DOHH2 (cell line): Measurements from ENCODE around the gene PCBP2.
"Not testable (repeated sequence)": the region's sequence is repeated elsewhere in the genome, so short reads cannot be mapped to it uniquely, and the experiment has no call there.

Experiments used
- H3F3A ChIP-seq: fragments of 200-600 bp; sonication (generic), shearing (Covaris generic); 2 replicates; pipeline ENCODE4 v1.6.0; 2016; ENCODE audit warnings: antibody characterized with exemption, mild to moderate bottlenecking; ENCODE audit not compliant: control insufficient read depth, insufficient read depth
- H3K27ac ChIP-seq: fragments of 200-600 bp; sonication (generic); 2 replicates; pipeline ENCODE4 v1.5.1; 2014; ENCODE audit warnings: low read depth, mild to moderate bottlenecking, low read length, moderate library complexity
- H3K27me3 ChIP-seq: fragments of 200-600 bp; sonication (generic); 2 replicates; pipeline ENCODE4 v1.6.1; 2014; ENCODE audit warnings: mild to moderate bottlenecking, low read length, mixed read lengths; ENCODE audit not compliant: control insufficient read depth
- H3K36me3 ChIP-seq: fragments of 200-600 bp; sonication (generic); 2 replicates; pipeline ENCODE4 v1.6.1; 2014; ENCODE audit warnings: mild to moderate bottlenecking, low read length, moderate library complexity, mixed read lengths; ENCODE audit not compliant: control insufficient read depth
- H3K4me1 ChIP-seq: fragments of 200-600 bp; sonication (generic); 2 replicates; pipeline ENCODE4 v1.6.1; 2014; ENCODE audit warnings: mild to moderate bottlenecking, low read length, mixed read lengths; ENCODE audit not compliant: control insufficient read depth
- H3K4me2 ChIP-seq: fragments of 200-600 bp; sonication (generic); 2 replicates; pipeline ENCODE4 v1.6.0; 2014; ENCODE audit warnings: mild to moderate bottlenecking, low read length, moderate library complexity
- H3K4me3 ChIP-seq: fragments of 200-600 bp; sonication (generic); 2 replicates; pipeline ENCODE4 v1.5.1; 2014; ENCODE audit warnings: mild to moderate bottlenecking, low read length, mixed read lengths
- H3K79me2 ChIP-seq: fragments of 200-600 bp; sonication (generic); 2 replicates; pipeline ENCODE4 v1.6.1; 2014; ENCODE audit warnings: mild to moderate bottlenecking, low read length, mixed read lengths; ENCODE audit not compliant: control insufficient read depth
- H3K9me2 ChIP-seq: fragments of 200-600 bp; sonication (generic); replicated peaks from 2 replicates; pipeline ENCODE4 v1.6.1; 2014; ENCODE audit warnings: mild to moderate bottlenecking, low read length, mixed read lengths; ENCODE audit not compliant: control insufficient read depth
- H3K9me3 ChIP-seq: fragments of 200-600 bp; sonication (generic); 2 replicates; pipeline ENCODE4 v1.6.1; 2014; ENCODE audit warnings: antibody characterized with exemption, low read length, mixed read lengths; ENCODE audit not compliant: control insufficient read depth, insufficient read depth
- H4K20me1 ChIP-seq: fragments of 200-600 bp; sonication (generic); 2 replicates; pipeline ENCODE4 v1.6.0; 2014; ENCODE audit warnings: low read depth, mild to moderate bottlenecking, antibody characterized with exemption, low read length, moderate library complexity; ENCODE audit not compliant: control insufficient read depth, insufficient read depth
- EZH2phosphoT487 ChIP-seq: fragments of 200-600 bp; sonication (generic); IDR thresholded peaks from 2 replicates; pipeline ENCODE4 v1.6.1; 2017; ENCODE audit warnings: borderline replicate concordance, mild to moderate bottlenecking, antibody characterized with exemption, low read length, moderate library complexity, mixed read lengths
- TF ChIP-seq, protein P1 (sequence below): fragments of 200-600 bp; sonication (generic); IDR thresholded peaks from one replicate; pipeline ENCODE4 v1.5.1; 2014; ENCODE audit warnings: antibody characterized with exemption, mild to moderate bottlenecking, low read depth, low read length; ENCODE audit not compliant: poor library complexity, severe bottlenecking

PCBP2 gene

DNA sequence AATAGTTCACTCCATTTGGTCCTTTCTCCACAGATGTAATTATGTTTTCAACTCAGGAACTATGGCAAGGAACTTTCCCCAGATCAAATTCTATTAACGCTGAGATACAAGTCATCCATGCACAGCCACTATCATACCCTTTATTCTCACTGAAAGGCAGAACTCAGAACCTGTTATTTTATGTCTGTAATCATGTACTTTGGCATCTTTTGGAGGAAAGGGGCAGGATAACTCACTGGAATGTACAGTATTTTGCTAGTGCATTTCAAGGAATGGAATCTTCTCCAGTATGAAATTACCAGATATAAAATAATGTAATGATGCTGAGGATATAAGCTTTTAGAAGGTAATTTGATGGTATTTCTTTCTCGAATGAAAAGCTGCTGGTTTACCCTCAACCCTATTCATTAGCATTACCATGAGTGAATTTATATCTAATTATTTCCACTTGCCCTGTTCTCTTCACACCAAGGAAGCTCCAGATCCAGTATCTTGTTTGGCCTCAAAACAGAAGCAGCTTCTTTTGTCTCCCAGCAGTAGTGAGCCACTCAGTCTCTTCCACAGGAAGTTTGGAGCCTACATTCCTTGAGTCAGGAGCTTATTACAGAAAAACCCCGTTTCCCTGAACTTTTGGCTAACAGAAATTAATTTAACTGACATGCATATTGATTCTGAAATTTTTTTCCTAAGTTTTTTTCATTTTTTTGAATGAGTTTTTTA, 38.3 kb upstream of the PCBP2 start:
- no peak overlapping the region for H3K4me3 ChIP-seq
- H3K27ac ChIP-seq, result no peak overlapping the region
- H4K20me1 ChIP-seq, result no peaks in the 10 kb centered on the region
- no peaks in the 10 kb centered on the region for H3K9me3 ChIP-seq
- H3F3A ChIP-seq, result peaks cover 12% of the 10 kb centered on the region
- no peak for TF ChIP-seq EZH2phosphoT487
- TF ChIP-seq, protein P1, sequence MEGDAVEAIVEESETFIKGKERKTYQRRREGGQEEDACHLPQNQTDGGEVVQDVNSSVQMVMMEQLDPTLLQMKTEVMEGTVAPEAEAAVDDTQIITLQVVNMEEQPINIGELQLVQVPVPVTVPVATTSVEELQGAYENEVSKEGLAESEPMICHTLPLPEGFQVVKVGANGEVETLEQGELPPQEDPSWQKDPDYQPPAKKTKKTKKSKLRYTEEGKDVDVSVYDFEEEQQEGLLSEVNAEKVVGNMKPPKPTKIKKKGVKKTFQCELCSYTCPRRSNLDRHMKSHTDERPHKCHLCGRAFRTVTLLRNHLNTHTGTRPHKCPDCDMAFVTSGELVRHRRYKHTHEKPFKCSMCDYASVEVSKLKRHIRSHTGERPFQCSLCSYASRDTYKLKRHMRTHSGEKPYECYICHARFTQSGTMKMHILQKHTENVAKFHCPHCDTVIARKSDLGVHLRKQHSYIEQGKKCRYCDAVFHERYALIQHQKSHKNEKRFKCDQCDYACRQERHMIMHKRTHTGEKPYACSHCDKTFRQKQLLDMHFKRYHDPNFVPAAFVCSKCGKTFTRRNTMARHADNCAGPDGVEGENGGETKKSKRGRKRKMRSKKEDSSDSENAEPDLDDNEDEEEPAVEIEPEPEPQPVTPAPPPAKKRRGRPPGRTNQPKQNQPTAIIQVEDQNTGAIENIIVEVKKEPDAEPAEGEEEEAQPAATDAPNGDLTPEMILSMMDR, result no peak
- no peaks in the 10 kb centered on the region for H3K79me2 ChIP-seq
- no peaks in the 10 kb centered on the region for H3K9me2 ChIP-seq
- peaks cover 61% of the 10 kb centered on the region for H3K4me1 ChIP-seq
- no peaks in the 10 kb centered on the region for H3K27me3 ChIP-seq
- peaks cover 36% of the 10 kb centered on the region for H3K36me3 ChIP-seq
- no peak overlapping the region for H3K4me2 ChIP-seq

DNA sequence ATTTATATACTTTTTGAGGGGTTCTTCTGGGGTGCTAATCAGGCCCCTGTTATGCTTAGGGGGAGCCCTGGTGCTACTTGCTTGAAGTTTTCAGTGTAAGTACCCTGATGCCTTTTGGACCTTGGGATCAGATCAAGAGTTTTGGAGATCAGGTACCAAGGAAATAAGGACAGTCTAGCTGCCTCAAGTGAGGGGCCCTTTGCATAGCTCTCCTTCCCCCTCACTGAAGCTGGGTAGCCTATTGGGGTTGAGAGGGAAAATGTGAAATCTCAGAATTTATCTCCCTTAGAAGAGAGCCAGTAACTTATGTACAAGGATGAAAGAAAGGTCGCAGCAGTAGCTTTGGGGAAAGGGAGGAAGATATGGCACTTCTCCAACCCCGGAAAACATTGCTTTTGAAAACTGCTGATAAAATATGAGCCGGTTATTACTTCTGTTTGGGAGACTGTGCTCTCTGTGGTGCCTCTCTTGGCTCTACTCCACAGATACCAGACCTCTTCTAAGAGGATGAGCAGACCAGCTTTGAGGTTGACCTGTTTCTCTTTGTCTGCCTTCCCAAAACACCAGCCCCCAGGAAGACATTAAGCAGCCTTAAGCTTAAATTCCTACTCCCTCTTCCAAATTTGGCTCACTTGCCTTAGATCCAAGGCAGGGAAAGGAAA, 37.0 kb upstream of the PCBP2 start:
- Histone ChIP-seq H3F3A (peaks cover 12% of the 10 kb centered on the region), H3K27me3 (no peaks in the 10 kb centered on the region), H3K9me2 (no peaks in the 10 kb centered on the region), H3K4me2 (no peak overlapping the region), H3K4me3 (no peak overlapping the region), H3K27ac (no peak overlapping the region), H3K9me3 (no peaks in the 10 kb centered on the region), H4K20me1 (no peaks in the 10 kb centered on the region), H3K36me3 (peaks cover 27% of the 10 kb centered on the region), H3K79me2 (no peaks in the 10 kb centered on the region), H3K4me1 (peaks cover 68% of the 10 kb centered on the region)
- no peak for TF ChIP-seq EZH2phosphoT487
- TF ChIP-seq, protein P1, result no peak

DNA sequence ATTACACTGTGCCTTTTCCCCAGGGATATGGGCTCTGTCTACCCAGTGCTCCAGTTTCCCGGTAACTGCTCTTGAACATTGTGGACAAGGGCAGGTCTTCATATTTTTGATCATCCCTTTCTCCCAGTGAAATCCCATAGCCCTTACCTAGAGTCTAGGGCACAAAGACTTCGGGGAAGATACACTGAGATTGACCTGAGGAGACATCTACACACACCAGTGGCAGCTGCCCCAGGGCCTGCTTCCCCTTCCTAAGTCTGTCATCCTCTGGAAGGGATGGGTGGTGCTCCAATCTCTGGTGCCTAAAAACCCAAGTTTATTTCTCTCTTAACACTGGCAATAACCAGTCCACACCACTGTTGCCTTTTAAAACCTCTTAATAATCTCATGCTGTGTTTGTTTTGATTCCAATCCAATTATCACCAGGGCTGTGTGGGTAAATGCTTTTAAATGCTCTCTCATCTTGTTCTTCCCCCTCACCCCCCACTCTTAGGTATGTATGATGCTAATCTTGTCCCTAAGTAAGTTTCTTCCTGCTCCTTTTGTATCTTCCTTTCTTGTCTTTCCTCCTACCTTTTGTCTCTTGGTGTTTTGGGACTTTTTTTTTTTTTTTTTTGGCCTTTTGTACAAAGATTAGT, 36.0 kb upstream of the PCBP2 start:
- H3K9me3 ChIP-seq, H4K20me1 ChIP-seq, H3K79me2 ChIP-seq, H3K27me3 ChIP-seq, H3K27ac ChIP-seq, H3K4me3 ChIP-seq, H3K4me2 ChIP-seq, H3K9me2 ChIP-seq: not testable (repeated sequence)
- Histone ChIP-seq H3F3A (peaks cover 12% of the 10 kb centered on the region), H3K4me1 (peaks cover 72% of the 10 kb centered on the region), H3K36me3 (peaks cover 23% of the 10 kb centered on the region)

DNA sequence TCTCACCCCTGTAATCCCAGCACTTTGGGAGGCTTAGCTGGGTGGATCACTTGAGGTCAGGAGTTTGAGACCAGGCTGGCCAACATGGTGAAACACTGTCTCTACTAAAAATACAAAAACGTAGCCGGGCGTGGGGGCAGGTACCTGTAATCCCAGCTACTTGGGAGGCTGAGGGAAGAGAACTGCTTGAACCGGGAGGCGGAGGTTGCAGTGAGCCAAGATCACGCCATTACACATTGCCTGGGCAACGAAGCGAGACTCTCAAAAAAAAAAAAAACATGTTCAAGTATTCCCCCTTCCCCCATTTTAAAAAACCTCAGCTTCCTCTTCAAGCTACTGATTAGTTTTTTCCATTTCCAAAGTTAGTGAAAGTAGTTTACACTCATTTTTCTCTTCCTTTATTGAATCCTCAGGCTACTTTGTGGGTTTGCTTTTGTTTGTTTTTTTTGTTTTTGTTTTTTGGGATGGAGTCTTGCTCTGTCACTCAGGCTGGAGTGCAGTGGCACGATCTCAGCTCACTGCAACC, 34.5 kb upstream of the PCBP2 start:
- Histone ChIP-seq H3K4me3 (peak overlapping the region; percentile 54), H3F3A (peaks cover 12% of the 10 kb centered on the region), H3K36me3 (peaks cover 11% of the 10 kb centered on the region), H3K27ac (peak overlapping the region; percentile 65), H3K4me2 (peak overlapping the region; percentile 56), H3K4me1 (peaks cover 73% of the 10 kb centered on the region)
- not testable (repeated sequence) for H4K20me1 ChIP-seq, H3K9me2 ChIP-seq, H3K9me3 ChIP-seq, H3K27me3 ChIP-seq, H3K79me2 ChIP-seq
